AG04450 (cell line): ENCODE results near the gene AKAP12. TPM values are rescaled to one million over a fixed set of nuclear protein-coding genes. Genes with fewer than 3 reads are reported as not detected.

Experiments
- CTCF ChIA-PET: fragments of 300-600, 350-600 bp; formaldehyde crosslinking; extraction: SDS; loops from one replicate; lab custom pipeline; 2022; ENCODE audit warnings: antibody characterized with exemption, inconsistent platforms; lab: Charles Lee
- POLR2A ChIA-PET: fragments of 350-600 bp; formaldehyde crosslinking; extraction: SDS; loops from one replicate; lab custom pipeline; 2021; ENCODE audit warnings: antibody characterized with exemption, inconsistent platforms; lab: Yijun Ruan, JAX
- DNase-seq: peaks from one replicate; pipeline ENCODE4 v3.0.0-alpha.2; 2011; ENCODE audit warnings: low read depth, low spot score
- H3K27ac ChIP-seq: one replicate; pipeline ENCODE4 v1.5.1; 2012; ENCODE audit warnings: low read depth, low read length, control low read depth
- H3K27me3 ChIP-seq: one replicate; pipeline ENCODE4 v1.6.0; 2012; ENCODE audit warnings: low read length; ENCODE audit not compliant: control insufficient read depth, insufficient read depth
- H3K4me3 ChIP-seq: 2 replicates; pipeline ENCODE4 v1.5.1; 2011; ENCODE audit warnings: mild to moderate bottlenecking, low read depth, low read length, control low read depth
- H3K9me3 ChIP-seq: 2 replicates; pipeline ENCODE4 v1.5.1; 2012; ENCODE audit warnings: low read length; ENCODE audit not compliant: control insufficient read depth, insufficient read depth
- polyA plus RNA-seq: library from polyadenylated mRNA; depleted of rRNA; stranded (reverse); fragments of >200 nt; gene quantifications from 2 replicates; pipeline ENCODE4 v1.2.3, GENCODE V29; 2011
- TF ChIP-seq, protein P1 (sequence below): IDR thresholded peaks from 2 replicates; pipeline ENCODE4 v1.5.1; 2011; ENCODE audit warnings: low read depth, low read length, control low read depth, inconsistent platforms

AKAP12 gene
- polyA plus RNA-seq, 1 experiment = 73.2 TPM

GRCh38 chr6:151215999-151216398, 23.8 kb upstream of the AKAP12 start:
- H3K4me3 ChIP-seq = no peak overlapping the region
- H3K27me3 ChIP-seq = peaks cover 12% of the 10 kb centered on the region
- no peak for DNase-seq
- H3K27ac ChIP-seq = no peak overlapping the region
- POLR2A ChIA-PET = interaction anchor here (0.9 kb wide), 1 partner anchor 294 kb away, joined by 3 read pairs; no protein-coding TSS in a partner anchor
- TF ChIP-seq, protein P1, sequence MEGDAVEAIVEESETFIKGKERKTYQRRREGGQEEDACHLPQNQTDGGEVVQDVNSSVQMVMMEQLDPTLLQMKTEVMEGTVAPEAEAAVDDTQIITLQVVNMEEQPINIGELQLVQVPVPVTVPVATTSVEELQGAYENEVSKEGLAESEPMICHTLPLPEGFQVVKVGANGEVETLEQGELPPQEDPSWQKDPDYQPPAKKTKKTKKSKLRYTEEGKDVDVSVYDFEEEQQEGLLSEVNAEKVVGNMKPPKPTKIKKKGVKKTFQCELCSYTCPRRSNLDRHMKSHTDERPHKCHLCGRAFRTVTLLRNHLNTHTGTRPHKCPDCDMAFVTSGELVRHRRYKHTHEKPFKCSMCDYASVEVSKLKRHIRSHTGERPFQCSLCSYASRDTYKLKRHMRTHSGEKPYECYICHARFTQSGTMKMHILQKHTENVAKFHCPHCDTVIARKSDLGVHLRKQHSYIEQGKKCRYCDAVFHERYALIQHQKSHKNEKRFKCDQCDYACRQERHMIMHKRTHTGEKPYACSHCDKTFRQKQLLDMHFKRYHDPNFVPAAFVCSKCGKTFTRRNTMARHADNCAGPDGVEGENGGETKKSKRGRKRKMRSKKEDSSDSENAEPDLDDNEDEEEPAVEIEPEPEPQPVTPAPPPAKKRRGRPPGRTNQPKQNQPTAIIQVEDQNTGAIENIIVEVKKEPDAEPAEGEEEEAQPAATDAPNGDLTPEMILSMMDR = no peak
- CTCF ChIA-PET = interaction anchor here (0.8 kb wide), 1 partner anchor 201 kb away, joined by 4 read pairs; no protein-coding TSS in a partner anchor
- H3K9me3 ChIP-seq = peaks cover 7% of the 10 kb centered on the region

GRCh38 chr6:151216804-151217203, 23.0 kb upstream of the AKAP12 start:
- peaks cover 12% of the 10 kb centered on the region for H3K27me3 ChIP-seq
- no peak for DNase-seq
- H3K4me3 ChIP-seq = no peak overlapping the region
- CTCF ChIA-PET = no interaction called here
- H3K9me3 ChIP-seq = peaks cover 7% of the 10 kb centered on the region
- TF ChIP-seq, protein P1 = no peak
- POLR2A ChIA-PET = interaction anchor here (0.9 kb wide), 1 partner anchor 293 kb away, joined by 3 read pairs; no protein-coding TSS in a partner anchor
- H3K27ac ChIP-seq = no peak overlapping the region

DNA sequence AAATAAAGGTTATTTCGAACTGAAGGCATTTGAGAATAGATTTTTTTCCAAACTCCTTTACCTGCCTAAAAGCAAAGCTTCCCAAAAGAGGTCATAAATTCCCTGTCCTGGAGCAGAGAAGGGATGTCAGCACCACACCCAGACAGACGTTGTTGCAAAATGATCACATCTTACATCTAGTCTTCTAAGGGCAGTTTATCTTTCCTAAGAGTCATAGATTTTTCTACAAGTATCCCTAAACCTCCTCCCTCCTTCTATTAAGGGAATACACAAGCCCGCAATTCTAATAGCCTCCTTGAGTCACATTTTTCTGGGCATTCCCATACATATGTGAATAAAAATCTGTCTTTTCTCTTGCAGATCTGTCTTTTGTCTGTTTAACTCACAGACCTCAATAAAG, 20.6 kb upstream of the AKAP12 start:
- Histone ChIP-seq H3K9me3 (no peaks in the 10 kb centered on the region; the same call in 1 of the 2 replicates), H3K27me3 (peaks cover 14% of the 10 kb centered on the region), H3K27ac (no peak overlapping the region), H3K4me3 (no peak overlapping the region)
- TF ChIP-seq, protein P1 = no peak
- CTCF ChIA-PET = no interaction called here
- no peak for DNase-seq
- POLR2A ChIA-PET = no interaction called here

DNA sequence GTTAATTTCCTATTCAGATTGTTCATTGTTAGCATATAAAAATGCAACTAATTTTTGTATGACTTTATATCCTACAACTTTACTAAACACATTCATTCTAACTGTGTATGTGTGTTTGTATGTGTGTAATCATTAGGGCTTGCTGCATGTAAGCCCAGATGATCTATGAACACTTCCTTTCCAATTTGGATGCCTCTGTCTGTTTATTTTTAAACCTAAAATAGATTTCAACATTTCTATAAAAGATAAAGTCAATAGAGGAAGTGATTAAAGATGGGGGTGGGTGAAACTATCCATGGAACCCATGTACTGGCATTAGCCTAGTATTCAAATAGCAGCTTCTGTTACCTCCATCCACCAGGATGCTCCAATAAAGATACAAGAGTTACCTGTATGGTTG, 15.7 kb upstream of the AKAP12 start:
- Histone ChIP-seq H3K27ac (no peak overlapping the region), H3K27me3 (peaks cover 4% of the 10 kb centered on the region), H3K4me3 (no peak overlapping the region), H3K9me3 (no peaks in the 10 kb centered on the region)
- TF ChIP-seq, protein P1 = no peak
- ChIA-PET CTCF (interaction anchor here (0.7 kb wide), 1 partner anchor 9 kb away, joined by 3 read pairs; no protein-coding TSS in a partner anchor), POLR2A (no interaction called here)
- no peak for DNase-seq

- DNase-seq = no peak
- CTCF ChIA-PET = interaction anchor here (0.7 kb wide), 1 partner anchor 16 kb away, joined by 5 read pairs; no protein-coding TSS in a partner anchor
- H3K9me3 ChIP-seq = no peaks in the 10 kb centered on the region
- H3K4me3 ChIP-seq = no peak overlapping the region
- TF ChIP-seq, protein P1 = no peak
- peaks cover 2% of the 10 kb centered on the region for H3K27me3 ChIP-seq
- no peak overlapping the region for H3K27ac ChIP-seq
- POLR2A ChIA-PET = no interaction called here
Measured at GRCh38 chr6:151225919-151226318, 13.8 kb upstream of the AKAP12 start.
